T-helper 22 cell (primary cell): Measurements from ENCODE around the gene ADAMTS3.

Experiments
- DNase-seq: peaks from one replicate; pipeline ENCODE4 v3.0.0-alpha.2; 2020; ENCODE audit warnings: low read depth

The ADAMTS3 gene

GRCh38 chr4:72408568-72408967 is 160.5 kb downstream of the ADAMTS3 start:
- no peak for DNase-seq

- no peak for DNase-seq
These were observed 163.6 kb downstream of the ADAMTS3 start for GRCh38 chr4:72405417-72405816.

- no peak for DNase-seq
These were observed 171.7 kb downstream of the ADAMTS3 start for GRCh38 chr4:72397314-72397713.

GRCh38 chr4:72394012-72394663 is 174.9 kb downstream of the ADAMTS3 start:
- DNase-seq, result no peak

- DNase-seq, result no peak
These were observed 177.7 kb downstream of the ADAMTS3 start for GRCh38 chr4:72391281-72391680.

- DNase-seq, result no peak
These were observed 178.6 kb downstream of the ADAMTS3 start for GRCh38 chr4:72390409-72390808.

- no peak for DNase-seq
These were observed 180.5 kb downstream of the ADAMTS3 start for GRCh38 chr4:72388521-72388920.

- DNase-seq, result no peak
These were observed 181.1 kb downstream of the ADAMTS3 start for GRCh38 chr4:72387959-72388358.

- DNase-seq, result no peak
These were observed 185.6 kb downstream of the ADAMTS3 start for GRCh38 chr4:72383439-72383838.

- DNase-seq, result no peak
These were observed 190.1 kb downstream of the ADAMTS3 start for GRCh38 chr4:72378901-72379300.

- no peak for DNase-seq
These were observed 191.4 kb downstream of the ADAMTS3 start for GRCh38 chr4:72377491-72378194.

GRCh38 chr4:72376901-72377300 is 192.1 kb downstream of the ADAMTS3 start:
- DNase-seq, result no peak

- no peak for DNase-seq
These were observed 193.8 kb downstream of the ADAMTS3 start for GRCh38 chr4:72375073-72375736.

- DNase-seq, result no peak
These were observed 194.9 kb downstream of the ADAMTS3 start for GRCh38 chr4:72374159-72374558.

- DNase-seq, result no peak
These were observed 202.4 kb downstream of the ADAMTS3 start for GRCh38 chr4:72366601-72367000.

GRCh38 chr4:72365981-72366380 is 203.0 kb downstream of the ADAMTS3 start:
- no peak for DNase-seq

GRCh38 chr4:72365016-72365415 is 204.0 kb downstream of the ADAMTS3 start:
- DNase-seq, result no peak

- no peak for DNase-seq
These were observed 208.9 kb downstream of the ADAMTS3 start for GRCh38 chr4:72360075-72360474.

GRCh38 chr4:72358483-72358882 is 210.5 kb downstream of the ADAMTS3 start:
- DNase-seq, result no peak

GRCh38 chr4:72357908-72358307 is 211.1 kb downstream of the ADAMTS3 start:
- no peak for DNase-seq

GRCh38 chr4:72352711-72353110 is 216.3 kb downstream of the ADAMTS3 start:
- DNase-seq, result no peak

- no peak for DNase-seq
These were observed 217.5 kb downstream of the ADAMTS3 start for GRCh38 chr4:72351521-72351920.

GRCh38 chr4:72348701-72349100 is 220.3 kb downstream of the ADAMTS3 start:
- no peak for DNase-seq
